Omental fat pad (tissue), 4 donors: ENCODE measurements around the gene FAM200C. TPM values are rescaled to one million over a fixed set of nuclear protein-coding genes. Genes with fewer than 3 reads are reported as not detected.

ENCODE experiments used
- ATAC-seq: fragments of 150-250 bp; one replicate; pipeline ENCODE4 v1.9.1; 2016; ENCODE audit warnings: mild to moderate bottlenecking, moderate library complexity; ENCODE audit not compliant: low FRiP score
- DNase-seq: peaks from one replicate; pipeline ENCODE4 v3.0.0-alpha.2; 2019; ENCODE audit warnings: low spot score
- total RNA-seq, 4 donors: library from RNA; depleted of rRNA; stranded (reverse); fragments of >200 nt; gene quantifications; one replicate each; pipeline ENCODE4 v1.1.0, GENCODE V29; 2016
- TF ChIP-seq, protein P1 (sequence below), 3 donors: fragments of 450-650 bp; IDR thresholded peaks; one replicate each; pipeline ENCODE4 v1.5.1; 2016 to 2017; ENCODE audit warnings: antibody characterized with exemption in 3 of 3, mild to moderate bottlenecking in 3 of 3, moderate library complexity in 2 of 3

Gene FAM200C
- total RNA-seq, 4 donors from 2014 or later = 0.84 to 5.7 (median 2.5) TPM

DNA sequence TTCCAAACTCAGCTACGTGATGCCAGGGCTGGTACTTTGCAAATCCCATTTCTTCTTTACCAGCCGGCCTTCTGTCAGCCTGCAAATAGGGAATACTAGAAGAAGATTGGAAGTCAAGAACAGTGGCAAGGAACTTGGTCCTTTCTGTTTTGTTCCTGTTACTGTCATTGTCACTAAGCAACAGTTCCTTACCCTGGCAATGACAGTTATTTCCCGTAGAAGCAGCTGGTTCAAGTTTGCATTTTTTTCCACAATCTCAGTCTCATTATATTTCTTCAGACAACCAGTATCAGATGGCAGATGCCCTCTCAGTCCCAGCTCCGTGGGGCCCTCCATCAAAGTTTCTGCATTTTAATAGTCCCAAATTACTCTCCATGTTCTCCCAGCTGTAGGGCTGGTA lies 20.3 kb downstream of the FAM200C start:
- TF ChIP-seq, protein P1, sequence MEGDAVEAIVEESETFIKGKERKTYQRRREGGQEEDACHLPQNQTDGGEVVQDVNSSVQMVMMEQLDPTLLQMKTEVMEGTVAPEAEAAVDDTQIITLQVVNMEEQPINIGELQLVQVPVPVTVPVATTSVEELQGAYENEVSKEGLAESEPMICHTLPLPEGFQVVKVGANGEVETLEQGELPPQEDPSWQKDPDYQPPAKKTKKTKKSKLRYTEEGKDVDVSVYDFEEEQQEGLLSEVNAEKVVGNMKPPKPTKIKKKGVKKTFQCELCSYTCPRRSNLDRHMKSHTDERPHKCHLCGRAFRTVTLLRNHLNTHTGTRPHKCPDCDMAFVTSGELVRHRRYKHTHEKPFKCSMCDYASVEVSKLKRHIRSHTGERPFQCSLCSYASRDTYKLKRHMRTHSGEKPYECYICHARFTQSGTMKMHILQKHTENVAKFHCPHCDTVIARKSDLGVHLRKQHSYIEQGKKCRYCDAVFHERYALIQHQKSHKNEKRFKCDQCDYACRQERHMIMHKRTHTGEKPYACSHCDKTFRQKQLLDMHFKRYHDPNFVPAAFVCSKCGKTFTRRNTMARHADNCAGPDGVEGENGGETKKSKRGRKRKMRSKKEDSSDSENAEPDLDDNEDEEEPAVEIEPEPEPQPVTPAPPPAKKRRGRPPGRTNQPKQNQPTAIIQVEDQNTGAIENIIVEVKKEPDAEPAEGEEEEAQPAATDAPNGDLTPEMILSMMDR (IDR thresholded peaks at IDR 0.05) = no peak
- ATAC-seq = no peak
- DNase-seq = no peak

DNA sequence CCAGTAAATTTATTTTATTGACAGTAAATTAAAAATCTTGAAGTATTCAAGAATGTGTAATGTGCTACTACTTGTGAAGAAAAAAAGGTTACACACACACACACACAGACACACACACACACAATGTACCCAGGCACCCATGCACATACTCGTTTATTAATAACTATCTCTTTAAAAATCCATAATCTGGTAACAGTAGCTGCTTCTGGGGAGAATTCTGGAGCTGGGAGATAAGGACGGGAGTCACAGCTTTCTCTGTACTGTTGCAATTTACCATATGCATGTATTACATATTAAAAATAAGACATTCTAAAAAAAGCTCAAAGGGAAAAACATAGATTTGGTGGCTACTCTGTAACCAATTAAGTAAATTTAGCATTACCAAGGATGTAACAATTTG lies 21.5 kb downstream of the FAM200C start:
- DNase-seq (no peak), ATAC-seq (no peak)
- TF ChIP-seq, protein P1 (IDR thresholded peaks at IDR 0.05) = no peak

DNA sequence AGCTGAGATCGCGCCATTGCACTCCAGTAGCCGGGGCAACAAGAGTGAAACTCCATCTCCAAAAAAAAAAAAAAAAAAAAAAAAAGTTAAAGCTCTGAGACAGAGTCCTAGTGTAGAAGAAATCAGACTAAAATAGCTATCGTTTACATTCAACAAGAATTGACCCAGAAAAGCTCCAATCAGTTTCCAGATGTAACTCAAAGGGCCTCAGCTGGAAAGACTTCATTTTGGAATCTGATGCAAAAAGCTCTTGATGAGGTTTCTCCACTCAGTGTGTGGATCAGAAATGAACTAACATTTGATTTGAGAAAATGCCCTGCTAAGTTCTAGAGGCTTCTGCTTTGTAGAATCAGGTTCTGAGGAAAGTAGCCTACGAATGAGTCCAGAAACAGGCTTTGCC lies 22.2 kb downstream of the FAM200C start:
- ATAC-seq (no peak), DNase-seq (no peak)
- TF ChIP-seq, protein P1 (IDR thresholded peaks at IDR 0.05) = no peak

DNA sequence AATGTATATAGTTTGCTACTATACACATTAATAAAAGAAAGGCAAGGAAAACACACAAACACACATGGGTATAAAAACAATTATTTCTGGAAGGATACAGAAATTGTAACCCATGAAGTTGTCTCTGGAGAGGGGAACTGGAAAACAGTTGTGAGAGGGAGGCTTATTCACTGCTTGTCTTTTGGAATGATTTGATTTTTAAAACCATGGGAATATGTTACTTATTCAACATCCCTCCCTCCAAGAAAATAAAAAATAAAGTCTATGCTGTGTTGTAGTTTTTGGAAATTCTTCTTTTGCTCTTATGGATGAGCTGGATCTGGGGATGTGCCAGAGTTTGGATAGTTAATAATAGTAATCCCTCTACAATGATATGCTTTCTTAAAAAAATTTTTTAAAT lies 23.4 kb downstream of the FAM200C start:
- DNase-seq (no peak), ATAC-seq (no peak)
- TF ChIP-seq, protein P1 (IDR thresholded peaks at IDR 0.05) = no peak

DNA sequence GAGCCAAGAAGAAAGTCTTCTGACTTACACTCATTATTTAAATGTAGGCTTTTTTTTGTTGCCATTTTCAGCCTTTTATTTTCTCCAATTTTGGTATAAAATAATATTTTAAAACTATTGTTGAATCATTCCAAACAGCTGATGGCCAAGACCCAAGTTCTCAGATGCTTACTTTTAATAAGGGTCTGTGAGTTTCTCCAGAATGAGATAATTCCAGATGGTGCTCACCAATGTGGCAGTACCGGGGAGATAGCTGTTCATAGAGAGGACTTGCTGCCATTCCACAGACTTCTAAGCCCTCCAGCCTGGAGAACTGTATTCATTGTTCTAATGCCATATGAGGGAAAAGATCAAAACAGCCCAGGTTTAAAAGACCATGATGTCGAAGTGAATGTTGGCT lies 24.2 kb downstream of the FAM200C start:
- TF ChIP-seq, protein P1 (IDR thresholded peaks at IDR 0.05) = no peak
- ATAC-seq (no peak), DNase-seq (no peak)

DNA sequence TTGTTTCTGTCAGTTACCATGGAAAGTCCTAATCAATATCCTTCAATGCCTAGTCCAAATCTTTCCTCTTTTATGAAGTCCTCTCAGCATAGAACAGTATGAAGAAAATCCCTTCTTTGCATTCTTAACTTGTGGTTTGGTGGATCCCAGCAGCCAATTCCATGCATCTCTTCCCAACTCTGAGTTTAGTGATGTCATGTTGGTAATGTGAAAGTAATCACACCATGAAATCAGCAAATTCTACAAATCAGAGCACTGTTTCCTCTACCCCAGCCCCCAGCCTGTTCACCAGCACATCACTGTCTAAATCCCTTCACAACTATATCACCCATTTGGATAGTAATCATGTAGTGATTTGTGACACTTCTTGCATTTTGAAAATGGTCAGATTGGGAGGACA lies 24.7 kb downstream of the FAM200C start:
- ATAC-seq (no peak), DNase-seq (no peak)
- TF ChIP-seq, protein P1 (IDR thresholded peaks at IDR 0.05) = no peak

DNA sequence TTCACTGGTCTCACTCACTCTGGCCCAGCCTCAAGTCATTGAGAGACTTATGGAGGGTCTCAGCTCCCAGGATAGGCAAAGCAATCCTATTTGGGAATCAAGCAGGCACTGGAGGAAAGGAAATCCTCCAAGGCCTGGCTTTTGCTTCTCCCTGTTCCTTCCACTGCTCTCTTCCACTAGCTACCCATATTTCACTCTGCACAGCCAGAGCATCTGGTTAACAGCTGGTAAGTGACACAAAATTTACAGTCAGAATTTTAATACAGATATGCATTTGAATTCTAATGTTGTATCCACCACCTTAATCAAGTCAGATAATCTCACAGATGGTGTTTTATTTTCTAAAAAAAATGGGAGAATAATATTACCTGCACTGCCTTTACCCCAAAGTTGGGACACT lies 28.6 kb downstream of the FAM200C start:
- ATAC-seq (no peak), DNase-seq (no peak)
- TF ChIP-seq, protein P1 (IDR thresholded peaks at IDR 0.05) = no peak
